ENCODE measurements around the gene ATP2A3.

Gene ATP2A3

DNA sequence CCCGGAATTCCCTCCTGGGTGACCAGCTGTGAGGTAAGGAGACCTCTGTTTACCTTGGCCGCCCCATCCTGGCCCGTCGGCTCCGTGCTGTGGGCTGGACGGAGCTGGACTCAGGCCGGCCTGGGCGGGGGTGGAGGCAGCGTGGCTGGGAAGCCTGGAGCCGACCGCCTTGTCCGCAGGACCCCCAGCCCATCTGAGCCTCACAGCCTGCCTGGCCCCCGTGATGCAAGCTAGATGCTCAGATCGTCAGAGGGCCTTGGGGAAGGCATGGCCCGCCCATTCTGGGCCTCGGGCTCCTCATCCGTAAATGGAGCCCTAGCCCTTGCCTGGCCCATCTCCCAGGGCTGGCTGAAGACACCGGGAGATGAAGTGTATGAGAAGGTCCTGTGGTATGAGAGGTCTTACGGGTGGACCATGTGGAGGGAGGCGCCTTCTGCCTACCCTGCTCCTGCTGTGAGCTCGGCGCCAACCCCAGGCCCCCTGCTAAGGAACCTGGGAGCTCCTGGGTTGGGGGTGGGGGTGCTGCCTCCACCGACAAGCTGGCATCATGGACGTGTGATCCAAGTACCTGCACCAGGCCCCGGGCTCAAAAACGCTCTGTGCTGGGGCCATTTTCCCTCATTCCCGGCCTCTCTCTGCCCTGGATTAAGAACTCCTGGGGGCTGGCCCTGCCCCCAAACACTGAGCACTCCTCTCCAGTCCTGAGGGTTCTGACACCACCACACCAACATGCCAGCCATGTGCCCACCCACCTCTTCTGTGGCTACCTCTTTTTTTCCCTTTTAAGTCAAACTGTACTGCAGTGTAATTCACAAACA lies 42.5 kb downstream of the ATP2A3 start:
- no peak for DNase-seq (ENCODE audit: insufficient read length, low spot score)
- TF ChIP-seq, protein P1, sequence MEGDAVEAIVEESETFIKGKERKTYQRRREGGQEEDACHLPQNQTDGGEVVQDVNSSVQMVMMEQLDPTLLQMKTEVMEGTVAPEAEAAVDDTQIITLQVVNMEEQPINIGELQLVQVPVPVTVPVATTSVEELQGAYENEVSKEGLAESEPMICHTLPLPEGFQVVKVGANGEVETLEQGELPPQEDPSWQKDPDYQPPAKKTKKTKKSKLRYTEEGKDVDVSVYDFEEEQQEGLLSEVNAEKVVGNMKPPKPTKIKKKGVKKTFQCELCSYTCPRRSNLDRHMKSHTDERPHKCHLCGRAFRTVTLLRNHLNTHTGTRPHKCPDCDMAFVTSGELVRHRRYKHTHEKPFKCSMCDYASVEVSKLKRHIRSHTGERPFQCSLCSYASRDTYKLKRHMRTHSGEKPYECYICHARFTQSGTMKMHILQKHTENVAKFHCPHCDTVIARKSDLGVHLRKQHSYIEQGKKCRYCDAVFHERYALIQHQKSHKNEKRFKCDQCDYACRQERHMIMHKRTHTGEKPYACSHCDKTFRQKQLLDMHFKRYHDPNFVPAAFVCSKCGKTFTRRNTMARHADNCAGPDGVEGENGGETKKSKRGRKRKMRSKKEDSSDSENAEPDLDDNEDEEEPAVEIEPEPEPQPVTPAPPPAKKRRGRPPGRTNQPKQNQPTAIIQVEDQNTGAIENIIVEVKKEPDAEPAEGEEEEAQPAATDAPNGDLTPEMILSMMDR (IDR thresholded peaks at IDR 0.05; ENCODE audit: insufficient read depth, missing control alignments): no peak
- no peak for FAIRE-seq

DNA sequence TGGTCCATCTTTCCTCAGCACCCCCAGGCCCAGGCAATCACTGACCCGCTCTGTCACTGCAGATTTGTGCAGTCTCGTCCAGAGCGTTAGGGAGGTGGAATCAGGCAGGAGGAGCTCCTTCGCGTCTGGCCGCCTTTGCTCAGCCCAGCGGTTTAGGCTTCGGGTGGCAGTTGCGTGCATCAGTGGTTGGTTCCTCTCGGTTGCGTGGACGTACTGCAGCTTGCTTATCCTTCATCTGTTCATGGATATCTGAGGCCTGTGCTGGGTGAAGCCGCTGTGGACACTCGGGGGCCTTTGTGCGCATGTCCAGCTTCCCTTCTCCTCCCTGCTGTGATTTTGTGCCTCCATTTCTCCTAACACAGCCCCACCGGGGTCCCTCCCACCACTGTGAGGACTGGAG lies 43.2 kb downstream of the ATP2A3 start:
- no peak for DNase-seq (ENCODE audit: insufficient read length, low spot score)
- TF ChIP-seq, protein P1 (IDR thresholded peaks at IDR 0.05; ENCODE audit: insufficient read depth, missing control alignments): no peak
- no peak for FAIRE-seq

DNA sequence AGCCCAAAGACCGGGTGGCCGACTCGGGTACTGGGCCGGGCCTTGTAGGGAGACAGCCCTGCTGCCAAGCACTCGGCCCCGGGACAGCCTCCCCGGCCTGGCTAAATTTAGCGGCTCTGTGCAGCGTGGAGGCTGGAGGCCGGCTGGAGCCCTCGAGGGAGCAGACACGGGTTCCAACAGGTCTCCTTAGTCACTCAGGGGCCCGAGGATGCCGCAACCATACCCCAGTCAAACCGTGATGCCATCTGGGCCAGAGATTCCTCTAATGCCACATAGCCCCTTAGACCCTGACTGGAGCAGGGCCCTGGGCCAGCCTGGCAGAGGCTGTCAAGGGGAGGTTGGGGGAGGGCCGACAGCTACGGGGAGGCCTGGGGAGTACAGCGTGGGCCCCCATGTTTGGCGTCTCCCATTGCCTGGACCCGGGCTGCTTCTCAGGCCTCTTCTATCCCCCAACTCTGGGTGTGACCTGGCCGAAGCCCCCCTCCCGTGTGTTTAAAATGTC lies 45.1 kb downstream of the ATP2A3 start:
- FAIRE-seq: no peak
- no peak for DNase-seq (ENCODE audit: insufficient read length, low spot score)
- TF ChIP-seq, protein P1 (IDR thresholded peaks at IDR 0.05; ENCODE audit: insufficient read depth, missing control alignments): no peak

DNA sequence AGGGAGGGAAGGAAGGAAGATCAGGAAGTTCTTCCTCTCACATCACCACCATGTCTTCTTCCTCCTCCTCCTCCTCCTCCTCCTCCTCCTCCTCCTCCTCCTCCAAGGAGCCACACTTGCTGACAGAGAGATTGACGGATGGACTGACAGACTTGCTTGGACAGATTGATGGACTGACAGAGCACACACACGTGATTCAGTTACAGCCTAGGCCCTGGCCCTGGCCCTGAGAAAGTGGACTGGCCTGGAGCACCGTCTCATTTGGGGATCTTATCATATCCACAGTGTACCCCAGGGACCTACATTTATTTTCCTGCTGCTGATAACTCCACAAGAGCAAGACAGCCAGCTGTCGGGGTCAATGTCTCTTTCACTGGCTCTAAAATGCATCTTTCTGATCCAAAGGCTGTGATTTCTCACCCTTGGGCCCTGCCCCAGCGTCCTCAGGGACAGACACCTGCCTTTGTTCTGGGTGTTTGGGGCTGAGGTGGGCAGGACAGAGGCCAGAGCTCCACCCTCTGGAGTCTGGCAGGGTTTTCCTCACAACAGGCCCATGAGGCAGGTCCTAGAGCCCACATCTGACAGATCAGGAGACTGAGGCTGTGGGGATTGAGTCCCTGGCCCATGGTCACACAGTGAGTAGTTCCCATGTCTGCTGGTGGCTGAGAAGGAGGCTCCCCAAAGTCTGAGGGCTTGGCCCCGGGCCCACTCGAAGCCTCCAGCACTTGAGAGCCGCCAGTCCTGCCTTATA lies 45.7 kb downstream of the ATP2A3 start:
- DNase-seq (ENCODE audit: insufficient read length, low spot score) (no peak), FAIRE-seq (no peak)
- TF ChIP-seq, protein P1 (IDR thresholded peaks at IDR 0.05; ENCODE audit: insufficient read depth, missing control alignments): no peak

DNA sequence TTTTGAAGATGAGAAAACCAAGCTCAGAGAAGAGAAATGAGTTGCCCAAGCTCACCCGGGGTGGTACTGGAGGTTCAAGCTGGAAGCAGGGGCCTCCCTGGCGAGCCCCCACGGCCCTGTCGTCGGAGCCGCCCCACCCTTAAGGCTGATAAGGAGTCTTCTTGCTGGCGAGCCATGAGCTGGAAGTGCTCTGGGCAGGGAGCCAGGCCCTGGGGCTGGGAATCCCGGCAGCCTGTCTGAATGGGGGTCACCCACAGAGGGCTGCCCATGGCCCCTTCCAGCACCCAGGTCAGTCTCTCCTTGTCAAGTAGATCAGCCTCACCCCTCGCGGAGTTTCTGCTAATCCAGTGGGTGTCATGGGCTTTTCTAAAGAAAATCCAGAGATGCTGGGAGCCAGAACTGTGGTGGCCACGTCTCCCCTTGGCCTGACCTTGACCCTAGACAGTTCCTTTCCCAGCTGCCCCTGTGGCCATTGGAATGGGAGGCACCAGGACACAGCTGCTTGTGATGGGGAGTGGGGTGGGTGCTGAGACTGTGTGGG lies 46.8 kb downstream of the ATP2A3 start:
- FAIRE-seq (no peak), DNase-seq (ENCODE audit: insufficient read length, low spot score) (no peak)
- TF ChIP-seq, protein P1 (IDR thresholded peaks at IDR 0.05; ENCODE audit: insufficient read depth, missing control alignments): no peak

DNA sequence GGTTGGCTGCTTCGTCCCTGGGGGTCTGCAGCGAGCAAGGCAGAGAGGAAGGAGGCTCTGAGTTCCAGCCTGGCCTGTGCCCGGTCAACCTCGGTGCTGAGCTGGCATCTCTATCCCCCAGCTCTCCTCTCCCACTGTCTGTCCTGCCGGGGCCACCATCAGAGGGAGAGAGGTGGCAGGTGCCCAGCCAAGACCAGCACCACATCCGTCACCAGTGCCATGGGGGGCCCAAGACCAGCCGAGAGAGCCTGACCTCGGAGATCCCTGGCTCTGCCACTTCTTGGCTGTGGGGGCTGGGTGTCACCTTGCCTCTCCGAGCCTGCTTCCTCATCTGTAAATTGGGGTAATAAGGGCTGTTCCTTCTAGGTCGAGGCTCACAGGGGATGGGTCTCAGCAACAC lies 47.4 kb downstream of the ATP2A3 start:
- FAIRE-seq (no peak), DNase-seq (ENCODE audit: insufficient read length, low spot score) (no peak)
- TF ChIP-seq, protein P1 (IDR thresholded peaks at IDR 0.05; ENCODE audit: insufficient read depth, missing control alignments): no peak

Data from D721Med (cell line).